ENCODE results near the gene SLC8A3.

SLC8A3 gene

GRCh38 chr14:70177081-70177800 lies 11.5 kb downstream of the SLC8A3 start:
- no peak for DNase-seq (ENCODE audit: low read depth in 2 of 2)

GRCh38 chr14:70173569-70173968 lies 15.2 kb downstream of the SLC8A3 start:
- no peak for DNase-seq (ENCODE audit: low read depth in 2 of 2)

GRCh38 chr14:70171726-70172125 lies 17.0 kb downstream of the SLC8A3 start:
- no peak for DNase-seq (ENCODE audit: low read depth in 2 of 2)

- no peak for DNase-seq (ENCODE audit: low read depth in 2 of 2)
These were observed 17.8 kb downstream of the SLC8A3 start for GRCh38 chr14:70170976-70171375.

- DNase-seq (ENCODE audit: low read depth in 2 of 2), result no peak
These were observed 20.3 kb downstream of the SLC8A3 start for GRCh38 chr14:70168406-70168805.

- DNase-seq (ENCODE audit: low read depth in 2 of 2), result no peak
These were observed 22.1 kb downstream of the SLC8A3 start for GRCh38 chr14:70166530-70167203.

- DNase-seq (ENCODE audit: low read depth in 2 of 2), result no peak
These were observed 26.4 kb downstream of the SLC8A3 start for GRCh38 chr14:70162358-70162757.

- no peak for DNase-seq (ENCODE audit: low read depth in 2 of 2)
These were observed 32.2 kb downstream of the SLC8A3 start for GRCh38 chr14:70156592-70156991.

- no peak for DNase-seq (ENCODE audit: low read depth in 2 of 2)
These were observed 36.0 kb downstream of the SLC8A3 start for GRCh38 chr14:70152704-70153103.

- DNase-seq (ENCODE audit: low read depth in 2 of 2), result no peak
These were observed 36.7 kb downstream of the SLC8A3 start for GRCh38 chr14:70152081-70152480.

GRCh38 chr14:70149596-70150165 lies 39.1 kb downstream of the SLC8A3 start:
- DNase-seq (ENCODE audit: low read depth in 2 of 2), result no peak

GRCh38 chr14:70148911-70149595 lies 39.7 kb downstream of the SLC8A3 start:
- no peak for DNase-seq (ENCODE audit: low read depth in 2 of 2)

- DNase-seq (ENCODE audit: low read depth in 2 of 2), result no peak
These were observed 40.4 kb downstream of the SLC8A3 start for GRCh38 chr14:70148351-70148750.

- DNase-seq (ENCODE audit: low read depth in 2 of 2), result no peak
These were observed 44.7 kb downstream of the SLC8A3 start for GRCh38 chr14:70144046-70144445.

GRCh38 chr14:70143306-70143705 lies 45.4 kb downstream of the SLC8A3 start:
- no peak for DNase-seq (ENCODE audit: low read depth in 2 of 2)

- DNase-seq (ENCODE audit: low read depth in 2 of 2), result no peak
These were observed 48.1 kb downstream of the SLC8A3 start for GRCh38 chr14:70140614-70141013.

GRCh38 chr14:70139384-70139783 lies 49.4 kb downstream of the SLC8A3 start:
- no peak for DNase-seq (ENCODE audit: low read depth in 2 of 2)

GRCh38 chr14:70137788-70138187 lies 51.0 kb downstream of the SLC8A3 start:
- DNase-seq (ENCODE audit: low read depth in 2 of 2), result no peak

- DNase-seq (ENCODE audit: low read depth in 2 of 2), result no peak
These were observed 55.3 kb downstream of the SLC8A3 start for GRCh38 chr14:70133461-70133860.

- DNase-seq (ENCODE audit: low read depth in 2 of 2), result no peak
These were observed 58.3 kb downstream of the SLC8A3 start for GRCh38 chr14:70130482-70130881.

- no peak for DNase-seq (ENCODE audit: low read depth in 2 of 2)
These were observed 61.6 kb downstream of the SLC8A3 start for GRCh38 chr14:70127186-70127585.

- no peak for DNase-seq (ENCODE audit: low read depth in 2 of 2)
These were observed 65.0 kb downstream of the SLC8A3 start for GRCh38 chr14:70123796-70124195.

GRCh38 chr14:70121521-70121920 lies 67.2 kb downstream of the SLC8A3 start:
- DNase-seq (ENCODE audit: low read depth in 2 of 2), result no peak

Measured in stimulated activated CD8-positive, alpha-beta memory T cell treated with anti-CD3 and anti-CD28 coated beads, Interleukin-7, amount 100 ng/mL, for 4 hours (primary cell).